IMR-90 (cell line): ENCODE measurements around the gene PET100. TPM values are rescaled to one million over a fixed set of nuclear protein-coding genes. Genes with fewer than 3 reads are reported as not detected.

Experiments used
- ATAC-seq: fragments of 200-7000 bp; cut with Tn5 transposase; 2 replicates; pipeline ENCODE4 v1.9.1; 2020; ENCODE audit warnings: low read depth, mild to moderate bottlenecking, moderate library complexity
- BruUV-seq: library from RNA; stranded (reverse); fragments of 400-500 nt; replicated peaks from 2 replicates; lab custom pipeline; 2021; lab: Mats Ljungman, UMichigan
- CTCF ChIA-PET: fragments of 300-600 bp; formaldehyde crosslinking; extraction: SDS; loops from one replicate; lab custom pipeline; 2021; ENCODE audit warnings: antibody characterized with exemption; lab: Yijun Ruan, JAX
- POLR2A ChIA-PET: fragments of 300-600 bp; sonication (Branson Sonifier 250); formaldehyde crosslinking; loops from one replicate; lab custom pipeline; 2022; ENCODE audit warnings: antibody characterized with exemption; ENCODE audit not compliant: unreplicated experiment; lab: Charles Lee
- DNase-seq: peaks from one replicate; pipeline ENCODE4 v3.0.0; 2013
- H2AFZ ChIP-seq: replicated peaks from 2 replicates; pipeline ENCODE3; 2013; ENCODE audit warnings: low read length, mild to moderate bottlenecking; ENCODE audit not compliant: poor library complexity
- H2AK5ac ChIP-seq: 2 replicates; pipeline ENCODE4 v1.6.1; 2013; ENCODE audit warnings: low read depth, low read length, inconsistent platforms
- H2AK9ac ChIP-seq: replicated peaks from 2 replicates; pipeline ENCODE3; 2013; ENCODE audit warnings: mild to moderate bottlenecking, low read depth, low read length, moderate library complexity; ENCODE audit not compliant: poor library complexity
- H2BK120ac ChIP-seq: 2 replicates; pipeline ENCODE4 v1.6.1; 2013; ENCODE audit warnings: low read depth, low read length, inconsistent platforms
- H2BK15ac ChIP-seq: 3 replicates; pipeline ENCODE4 v1.6.1; 2013; ENCODE audit warnings: low read depth, low read length, inconsistent platforms
- H2BK20ac ChIP-seq: 2 replicates; pipeline ENCODE4 v1.6.1; 2013; ENCODE audit warnings: low read depth, mild to moderate bottlenecking, inconsistent platforms, low read length, moderate library complexity
- H2BK5ac ChIP-seq: 2 replicates; pipeline ENCODE4 v1.6.1; 2013; ENCODE audit warnings: mild to moderate bottlenecking, low read depth, low read length, inconsistent platforms; ENCODE audit not compliant: poor library complexity, severe bottlenecking
- H3K14ac ChIP-seq: replicated peaks from 2 replicates; pipeline ENCODE4 v1.6.1; 2013; ENCODE audit warnings: low read depth, low read length, inconsistent platforms
- H3K18ac ChIP-seq: 2 replicates; pipeline ENCODE4 v1.6.1; 2013; ENCODE audit warnings: low read depth, low read length, control low read depth
- H3K23ac ChIP-seq: 2 replicates; pipeline ENCODE4 v1.6.1; 2013; ENCODE audit warnings: low read depth, low read length, inconsistent platforms
- H3K27ac ChIP-seq: 2 replicates; pipeline ENCODE4 v1.5.1; 2013; ENCODE audit warnings: mild to moderate bottlenecking, control low read depth, low read length; ENCODE audit not compliant: insufficient read depth
- H3K27me3 ChIP-seq: 2 replicates; pipeline ENCODE4 v1.6.1; 2013; ENCODE audit warnings: low read length; ENCODE audit not compliant: control insufficient read depth, insufficient read depth
- H3K36me3 ChIP-seq: 2 replicates; pipeline ENCODE4 v1.6.1; 2013; ENCODE audit warnings: low read length, mixed read lengths; ENCODE audit not compliant: control insufficient read depth, insufficient read depth
- H3K4ac ChIP-seq: 2 replicates; pipeline ENCODE4 v1.6.1; 2013; ENCODE audit warnings: low read depth, low read length, inconsistent platforms
- H3K4me1 ChIP-seq: 2 replicates; pipeline ENCODE4 v1.6.1; 2013; ENCODE audit warnings: low read length, mixed read lengths; ENCODE audit not compliant: control insufficient read depth, insufficient read depth
- H3K4me2 ChIP-seq: 2 replicates; pipeline ENCODE4 v1.6.1; 2013; ENCODE audit warnings: low read depth, mild to moderate bottlenecking, control low read depth, low read length, moderate library complexity
- H3K4me3 ChIP-seq: 2 replicates; pipeline ENCODE4 v1.5.1; 2013; ENCODE audit warnings: low read depth, mild to moderate bottlenecking, control low read depth, low read length, moderate library complexity; ENCODE audit not compliant: insufficient read depth
- H3K56ac ChIP-seq: 2 replicates; pipeline ENCODE4 v1.6.1; 2013; ENCODE audit warnings: low read length, inconsistent platforms; ENCODE audit not compliant: insufficient read depth; ENCODE audit errors: extremely low read depth
- H3K79me1 ChIP-seq, 2 experiments: 2 replicates each; pipeline ENCODE4 v1.6.1; 2013; ENCODE audit warnings: low read length in 2 of 2, inconsistent platforms in 1 of 2, low read depth in 1 of 2
- H3K9ac ChIP-seq: 2 replicates; pipeline ENCODE4 v1.6.1; 2013; ENCODE audit warnings: low read depth, low read length, control low read depth
- H3K9me1 ChIP-seq: 2 replicates; pipeline ENCODE4 v1.6.1; 2013; ENCODE audit warnings: low read length, inconsistent platforms; ENCODE audit not compliant: insufficient read depth
- H3K9me3 ChIP-seq: 2 replicates; pipeline ENCODE4 v1.6.1; 2013; ENCODE audit warnings: low read length; ENCODE audit not compliant: control insufficient read depth, insufficient read depth
- H4K20me1 ChIP-seq: 2 replicates; pipeline ENCODE4 v1.6.1; 2013; ENCODE audit warnings: low read length, inconsistent platforms; ENCODE audit not compliant: insufficient read depth
- H4K5ac ChIP-seq: 2 replicates; pipeline ENCODE4 v1.6.1; 2013; ENCODE audit warnings: mild to moderate bottlenecking, low read depth, low read length, control low read depth
- H4K8ac ChIP-seq, 2 experiments: 2 replicates each; pipeline ENCODE4 v1.6.1; 2013; ENCODE audit warnings: low read depth in 2 of 2, low read length in 2 of 2, control low read depth in 1 of 2, inconsistent platforms in 1 of 2
- H4K91ac ChIP-seq: 2 replicates; pipeline ENCODE4 v1.6.1; 2013; ENCODE audit warnings: low read depth, low read length, inconsistent platforms; ENCODE audit not compliant: insufficient read depth
- BHLHE40 ChIP-seq: fragments of 150-350 bp; IDR thresholded peaks from 2 replicates; pipeline ENCODE4 v1.6.1; 2016; ENCODE audit warnings: mild to moderate bottlenecking, low read depth, low read length
- CEBPB ChIP-seq: IDR thresholded peaks from 2 replicates; pipeline ENCODE4 v1.6.1; 2012; ENCODE audit warnings: low read depth, low read length, improper control_type of control experiment
- CHD1 ChIP-seq: IDR thresholded peaks from 2 replicates; pipeline ENCODE4 v1.6.1; 2012; ENCODE audit warnings: low read depth, low read length, improper control_type of control experiment
- FOS ChIP-seq: fragments of 150-350 bp; IDR thresholded peaks from 2 replicates; pipeline ENCODE4 v1.6.1; 2016; ENCODE audit warnings: low read depth, low read length
- MAFK ChIP-seq: IDR thresholded peaks from 2 replicates; pipeline ENCODE4 v1.6.1; 2012; ENCODE audit warnings: low read depth, low read length, improper control_type of control experiment
- MAZ ChIP-seq: IDR thresholded peaks from 2 replicates; pipeline ENCODE4 v1.6.1; 2012; ENCODE audit warnings: low read depth, mild to moderate bottlenecking, low read length, improper control_type of control experiment, moderate library complexity, borderline replicate concordance
- MXI1 ChIP-seq: IDR thresholded peaks from 2 replicates; pipeline ENCODE4 v1.6.1; 2012; ENCODE audit warnings: low read depth, mild to moderate bottlenecking, low read length, moderate library complexity, borderline replicate concordance
- NFE2L2 ChIP-seq: fragments of 150-350 bp; IDR thresholded peaks from 2 replicates; pipeline ENCODE4 v1.6.1; 2016; ENCODE audit warnings: low read depth, mild to moderate bottlenecking, low read length
- POLR2A ChIP-seq: IDR thresholded peaks from 2 replicates; pipeline ENCODE4 v1.6.1; 2012; ENCODE audit warnings: mild to moderate bottlenecking, low read depth, low read length
- RAD21 ChIP-seq: IDR thresholded peaks from 2 replicates; pipeline ENCODE4 v1.6.1; 2012; ENCODE audit warnings: low read length, improper control_type of control experiment
- RCOR1 ChIP-seq: IDR thresholded peaks from 2 replicates; pipeline ENCODE4 v1.6.1; 2012; ENCODE audit warnings: mild to moderate bottlenecking, low read length, improper control_type of control experiment; ENCODE audit not compliant: insufficient replicate concordance
- RFX5 ChIP-seq: IDR thresholded peaks from 2 replicates; pipeline ENCODE4 v1.8.0; 2012; ENCODE audit warnings: low read depth, mild to moderate bottlenecking, low read length, moderate library complexity
- SMC3 ChIP-seq: fragments of 150-350 bp; IDR thresholded peaks from 2 replicates; pipeline ENCODE4 v1.6.1; 2016; ENCODE audit warnings: low read depth, mild to moderate bottlenecking, antibody characterized with exemption, low read length, moderate library complexity
- USF2 ChIP-seq: fragments of 150-350 bp; IDR thresholded peaks from 2 replicates; pipeline ENCODE4 v1.6.1; 2017; ENCODE audit warnings: mild to moderate bottlenecking, antibody characterized with exemption, low read length, low read depth
- WGBS, 2 experiments: methylation state at CpG; one replicate each; pipeline versions ENCODE4 v1.1.5 to v1.1.7; 2013; ENCODE audit warnings: missing lambda C conversion rate in 2 of 2; ENCODE audit not compliant: insufficient read length in 1 of 2; ENCODE audit errors: extremely low coverage in 2 of 2; 5-methylcytosine and 5-hydroxymethylcytosine counted together
- dilution Hi-C: fragments of 300-500 bp; cut with HindIII; formaldehyde crosslinking; loops from one replicate; pipeline ENCODE4 v1.14.3; 2018; ENCODE audit warnings: low sequenced_read_pairs; ENCODE audit not compliant: unreplicated experiment
- in situ Hi-C: fragments of 300-500 bp; cut with MboI; formaldehyde crosslinking; loops from 3 replicates; pipeline ENCODE4 v1.14.3; 2019; ENCODE audit warnings: low sequenced_read_pairs, inconsistent platforms, mixed read lengths
- intact Hi-C: fragments of 100-400 bp; cut with micrococcal nuclease; formaldehyde crosslinking; loops from 2 replicates; pipeline ENCODE4 v1.10.0; 2022
- polyA plus RNA-seq, 3 experiments: library from polyadenylated mRNA; depleted of rRNA; stranded (reverse); fragments of >200 nt; gene quantifications; 2 replicates each; pipeline ENCODE4 v1.2.3, GENCODE V29; 2012; ENCODE audit warnings: low replicate concordance in 1 of 3
- total RNA-seq: library from RNA; depleted of rRNA; stranded (reverse); fragments of >200 nt; gene quantifications from 2 replicates; pipeline ENCODE4 v1.2.3, GENCODE V29; 2012
- TF ChIP-seq, protein P1 (sequence below): fragments of 150-350 bp; IDR thresholded peaks from 2 replicates; pipeline ENCODE4 v1.6.1; 2016; ENCODE audit warnings: low read depth, mild to moderate bottlenecking, low read length, moderate library complexity, borderline replicate concordance
- TF ChIP-seq, protein P2 (sequence below): conservative IDR thresholded peaks from 2 replicates; pipeline ENCODE4 v1.5.1; 2012; ENCODE audit warnings: mild to moderate bottlenecking, low read depth, low read length, improper control_type of control experiment

Gene PET100
- total and polyA plus RNA-seq, 2 of the 4 experiments (the other 2 are of a cell fraction), result 1.4 to 31.4 TPM

GRCh38 chr19:7672522-7672921 is 42.9 kb downstream of the PET100 start:
- Histone ChIP-seq H2BK5ac (no peak overlapping the region), H2BK20ac (no peak overlapping the region), H2AK9ac (no peak overlapping the region), H3K18ac (no peak overlapping the region), H3K27ac (no peak overlapping the region), H3K27me3 (peaks cover 34% of the 10 kb centered on the region), H3K14ac (no peak overlapping the region), H3K36me3 (no peaks in the 10 kb centered on the region), H4K20me1 (no peaks in the 10 kb centered on the region), H3K9me3 (peaks cover 4% of the 10 kb centered on the region; the same call in 1 of the 2 replicates), H4K91ac (no peak overlapping the region), H2AK5ac (no peak overlapping the region), H3K23ac (no peak overlapping the region), H3K9me1 (no peaks in the 10 kb centered on the region), H4K8ac (no peak overlapping the region), H3K4me3 (no peak overlapping the region), H3K9ac (no peak overlapping the region), H3K4me2 (no peak overlapping the region), H3K4me1 (no peaks in the 10 kb centered on the region), H2AFZ (no peak overlapping the region), H2BK120ac (no peak overlapping the region), H2BK15ac (no peak overlapping the region), H3K79me1 (no peaks in the 10 kb centered on the region), H4K5ac (no peak overlapping the region), H3K56ac (no peak overlapping the region), H3K4ac (no peak overlapping the region)
- in situ Hi-C loops, result no loop called here
- DNase-seq, result no peak
- WGBS, 2 experiments, result no CpG with 5 or more reads among the region's 9 CpGs
- intact Hi-C loops, result no loop called here
- POLR2A ChIA-PET, result no interaction called here
- no peak for ATAC-seq
- dilution Hi-C loops, result no loop called here
- CTCF ChIA-PET, result no interaction called here
- BruUV-seq, result no TSS peak
- no peak for TF ChIP-seq CEBPB
- no peak for TF ChIP-seq POLR2A
- no peak for TF ChIP-seq MAZ
- no peak for TF ChIP-seq MAFK
- TF ChIP-seq BHLHE40, result no peak
- no peak for TF ChIP-seq RAD21
- no peak for TF ChIP-seq FOS
- TF ChIP-seq RFX5, result no peak
- no peak for TF ChIP-seq USF2
- TF ChIP-seq SMC3, result no peak
- no peak for TF ChIP-seq CHD1
- TF ChIP-seq, protein P1, sequence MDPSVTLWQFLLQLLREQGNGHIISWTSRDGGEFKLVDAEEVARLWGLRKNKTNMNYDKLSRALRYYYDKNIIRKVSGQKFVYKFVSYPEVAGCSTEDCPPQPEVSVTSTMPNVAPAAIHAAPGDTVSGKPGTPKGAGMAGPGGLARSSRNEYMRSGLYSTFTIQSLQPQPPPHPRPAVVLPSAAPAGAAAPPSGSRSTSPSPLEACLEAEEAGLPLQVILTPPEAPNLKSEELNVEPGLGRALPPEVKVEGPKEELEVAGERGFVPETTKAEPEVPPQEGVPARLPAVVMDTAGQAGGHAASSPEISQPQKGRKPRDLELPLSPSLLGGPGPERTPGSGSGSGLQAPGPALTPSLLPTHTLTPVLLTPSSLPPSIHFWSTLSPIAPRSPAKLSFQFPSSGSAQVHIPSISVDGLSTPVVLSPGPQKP, result no peak
- TF ChIP-seq NFE2L2, result no peak
- TF ChIP-seq, protein P2, sequence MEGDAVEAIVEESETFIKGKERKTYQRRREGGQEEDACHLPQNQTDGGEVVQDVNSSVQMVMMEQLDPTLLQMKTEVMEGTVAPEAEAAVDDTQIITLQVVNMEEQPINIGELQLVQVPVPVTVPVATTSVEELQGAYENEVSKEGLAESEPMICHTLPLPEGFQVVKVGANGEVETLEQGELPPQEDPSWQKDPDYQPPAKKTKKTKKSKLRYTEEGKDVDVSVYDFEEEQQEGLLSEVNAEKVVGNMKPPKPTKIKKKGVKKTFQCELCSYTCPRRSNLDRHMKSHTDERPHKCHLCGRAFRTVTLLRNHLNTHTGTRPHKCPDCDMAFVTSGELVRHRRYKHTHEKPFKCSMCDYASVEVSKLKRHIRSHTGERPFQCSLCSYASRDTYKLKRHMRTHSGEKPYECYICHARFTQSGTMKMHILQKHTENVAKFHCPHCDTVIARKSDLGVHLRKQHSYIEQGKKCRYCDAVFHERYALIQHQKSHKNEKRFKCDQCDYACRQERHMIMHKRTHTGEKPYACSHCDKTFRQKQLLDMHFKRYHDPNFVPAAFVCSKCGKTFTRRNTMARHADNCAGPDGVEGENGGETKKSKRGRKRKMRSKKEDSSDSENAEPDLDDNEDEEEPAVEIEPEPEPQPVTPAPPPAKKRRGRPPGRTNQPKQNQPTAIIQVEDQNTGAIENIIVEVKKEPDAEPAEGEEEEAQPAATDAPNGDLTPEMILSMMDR, result no peak
- TF ChIP-seq MXI1, result no peak
- TF ChIP-seq RCOR1, result no peak
